MM.1S (cell line): ENCODE measurements around the gene EIF4E1B.

ENCODE experiments used
- DNase-seq: peaks from one replicate; pipeline ENCODE4 v3.0.0-alpha.2; 2015
- H2AFZ ChIP-seq: fragments of 300-600 bp; sonication (generic); 2 replicates; pipeline ENCODE4 v1.6.0; 2016; ENCODE audit warnings: antibody characterized with exemption, low read length
- H3F3A ChIP-seq: fragments of 300-600 bp; sonication (generic); 2 replicates; pipeline ENCODE4 v1.6.1; 2016; ENCODE audit warnings: mild to moderate bottlenecking, antibody characterized with exemption, low read length, moderate library complexity, mixed read lengths; ENCODE audit not compliant: insufficient read depth
- H3K27ac ChIP-seq: fragments of 300-600 bp; sonication (generic); 2 replicates; pipeline ENCODE4 v1.5.1; 2016; ENCODE audit warnings: mild to moderate bottlenecking, low read length
- H3K27me3 ChIP-seq: fragments of 300-600 bp; sonication (generic); replicated peaks from 2 replicates; pipeline ENCODE4 v1.6.0; 2016; ENCODE audit warnings: low read length; ENCODE audit not compliant: insufficient read depth
- H3K36me3 ChIP-seq: fragments of 300-600 bp; sonication (generic); replicated peaks from 2 replicates; pipeline ENCODE4 v1.6.1; 2016; ENCODE audit warnings: mild to moderate bottlenecking, low read length, mixed read lengths; ENCODE audit not compliant: insufficient read depth
- H3K4me1 ChIP-seq: fragments of 300-600 bp; sonication (generic); 2 replicates; pipeline ENCODE4 v1.6.1; 2016; ENCODE audit warnings: low read length, mixed read lengths
- H3K4me2 ChIP-seq: fragments of 300-600 bp; sonication (generic); 2 replicates; pipeline ENCODE4 v1.6.0; 2016; ENCODE audit warnings: low read depth, low read length
- H3K4me3 ChIP-seq: fragments of 300-600 bp; sonication (generic); 2 replicates; pipeline ENCODE4 v1.5.1; 2016; ENCODE audit warnings: low read length, mixed read lengths
- H3K79me2 ChIP-seq: fragments of 300-600 bp; sonication (generic); 2 replicates; pipeline ENCODE4 v1.6.1; 2016; ENCODE audit warnings: mixed run types, low read length, mixed read lengths
- H3K9ac ChIP-seq: fragments of 300-600 bp; sonication (generic); 2 replicates; pipeline ENCODE4 v1.6.1; 2016; ENCODE audit warnings: low read length, mixed read lengths
- H3K9me2 ChIP-seq: fragments of 300-600 bp; sonication (generic); replicated peaks from 2 replicates; pipeline ENCODE4 v1.6.1; 2016; ENCODE audit warnings: mild to moderate bottlenecking, low read length, mixed read lengths; ENCODE audit not compliant: insufficient read depth
- H3K9me3 ChIP-seq: fragments of 300-600 bp; sonication (generic); replicated peaks from 2 replicates; pipeline ENCODE4 v1.6.1; 2016; ENCODE audit warnings: mild to moderate bottlenecking, low read length, mixed read lengths; ENCODE audit not compliant: insufficient read depth
- H4K20me1 ChIP-seq: fragments of 300-600 bp; sonication (generic); 2 replicates; pipeline ENCODE4 v1.6.1; 2016; ENCODE audit warnings: mild to moderate bottlenecking, low read length, moderate library complexity, mixed read lengths; ENCODE audit not compliant: insufficient read depth
- EZH2 ChIP-seq: fragments of 300-600 bp; sonication (generic); optimal IDR thresholded peaks from 2 replicates; pipeline ENCODE3; 2017; ENCODE audit warnings: low read depth, mild to moderate bottlenecking, antibody characterized with exemption, low read length, mixed read lengths
- EZH2phosphoT487 ChIP-seq: fragments of 300-600 bp; sonication (generic); IDR thresholded peaks from 2 replicates; pipeline ENCODE4 v1.6.1; 2018; ENCODE audit warnings: antibody characterized with exemption, low read length
- TF ChIP-seq, protein P1 (sequence below): fragments of 300-600 bp; sonication (generic); IDR thresholded peaks from 2 replicates; pipeline ENCODE4 v1.5.1; 2016; ENCODE audit warnings: antibody characterized with exemption, low read length, mixed read lengths

EIF4E1B gene

DNA sequence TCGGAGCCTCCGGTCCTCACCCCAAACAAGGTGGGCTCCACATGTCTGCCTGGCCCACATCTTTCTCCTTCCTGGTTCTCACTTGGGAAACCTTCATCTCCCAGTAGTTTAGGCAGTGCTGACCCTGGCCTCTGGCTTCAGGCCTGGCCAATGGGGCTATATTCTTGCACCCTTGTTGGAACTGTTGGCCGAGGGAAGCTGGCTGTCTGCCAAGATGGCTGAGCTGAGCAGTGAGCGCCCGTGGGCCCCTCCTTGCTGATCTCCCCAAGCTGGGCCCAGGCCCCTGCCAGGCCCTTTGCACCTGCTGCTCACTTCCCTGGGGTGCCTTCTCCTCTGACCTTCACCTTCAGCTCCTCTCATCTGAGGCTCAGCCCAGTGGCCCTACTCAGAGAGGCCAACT, 48.1 kb downstream of the EIF4E1B start:
- no peaks in the 10 kb centered on the region for H3K36me3 ChIP-seq

DNA sequence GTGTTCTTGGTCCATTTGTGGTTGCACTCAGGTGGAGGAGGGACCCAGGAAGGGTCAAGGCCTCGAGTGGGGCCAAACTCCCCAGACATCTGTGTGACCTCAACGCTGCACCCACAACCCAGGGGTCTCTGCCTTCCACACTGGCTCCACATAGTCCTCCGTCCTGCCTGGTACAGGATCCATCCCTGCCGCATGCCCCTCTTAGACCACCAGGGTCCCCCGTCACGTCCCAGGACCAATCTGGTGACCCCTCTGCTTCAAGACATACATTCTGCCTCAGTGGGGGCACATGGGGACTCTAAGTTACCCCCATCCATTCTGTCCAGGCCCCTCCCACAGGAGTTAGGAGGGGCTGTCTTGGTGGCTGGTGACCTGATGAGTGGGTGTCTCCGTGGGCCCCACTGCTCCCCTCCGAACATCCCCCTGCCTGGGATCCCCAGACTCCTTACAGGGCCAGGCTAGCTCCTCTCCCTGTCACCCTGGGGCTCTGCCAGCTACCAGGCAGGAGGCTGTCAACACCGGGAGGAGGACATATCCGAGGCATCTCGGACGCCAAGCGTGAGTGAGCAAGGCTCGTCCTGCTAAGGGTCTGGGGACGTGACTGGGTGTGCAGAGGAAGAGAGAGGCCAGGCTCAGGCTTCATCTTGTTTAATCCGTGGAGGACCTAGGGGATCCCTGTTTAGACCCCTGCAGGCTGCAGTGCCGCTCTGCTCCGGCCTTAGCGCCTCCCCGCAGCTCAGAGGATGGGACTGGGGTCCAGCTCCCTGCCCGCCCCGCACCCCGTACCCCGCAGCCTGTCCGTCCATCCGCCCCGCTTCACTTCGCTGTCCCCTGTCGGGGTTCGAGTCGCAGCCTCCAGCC, 49.1 kb downstream of the EIF4E1B start:
- Histone ChIP-seq H3K9ac (no peak overlapping the region), H3K27ac (no peak overlapping the region), H3K9me2 (no peaks in the 10 kb centered on the region), H3K4me1 (no peaks in the 10 kb centered on the region), H3F3A (no peaks in the 10 kb centered on the region), H4K20me1 (no peaks in the 10 kb centered on the region), H3K36me3 (no peaks in the 10 kb centered on the region), H2AFZ (no peak overlapping the region), H3K79me2 (no peaks in the 10 kb centered on the region), H3K4me3 (no peak overlapping the region), H3K9me3 (no peaks in the 10 kb centered on the region), H3K27me3 (peaks cover 68% of the 10 kb centered on the region), H3K4me2 (no peak overlapping the region)
- no peak for DNase-seq
- no peak for TF ChIP-seq EZH2

More for the DNA sequence above, 48.1 kb downstream of the EIF4E1B start:
- no peaks in the 10 kb centered on the region for H3K9me2 ChIP-seq
- H3F3A ChIP-seq, result no peaks in the 10 kb centered on the region
- no peaks in the 10 kb centered on the region for H3K4me1 ChIP-seq
- no peak overlapping the region for H3K4me3 ChIP-seq
- H2AFZ ChIP-seq, result no peak overlapping the region
- H3K27ac ChIP-seq, result no peak overlapping the region
- no peak overlapping the region for H3K9ac ChIP-seq
- H3K4me2 ChIP-seq, result no peak overlapping the region
- H3K27me3 ChIP-seq, result peaks cover 58% of the 10 kb centered on the region
- TF ChIP-seq, protein P1, sequence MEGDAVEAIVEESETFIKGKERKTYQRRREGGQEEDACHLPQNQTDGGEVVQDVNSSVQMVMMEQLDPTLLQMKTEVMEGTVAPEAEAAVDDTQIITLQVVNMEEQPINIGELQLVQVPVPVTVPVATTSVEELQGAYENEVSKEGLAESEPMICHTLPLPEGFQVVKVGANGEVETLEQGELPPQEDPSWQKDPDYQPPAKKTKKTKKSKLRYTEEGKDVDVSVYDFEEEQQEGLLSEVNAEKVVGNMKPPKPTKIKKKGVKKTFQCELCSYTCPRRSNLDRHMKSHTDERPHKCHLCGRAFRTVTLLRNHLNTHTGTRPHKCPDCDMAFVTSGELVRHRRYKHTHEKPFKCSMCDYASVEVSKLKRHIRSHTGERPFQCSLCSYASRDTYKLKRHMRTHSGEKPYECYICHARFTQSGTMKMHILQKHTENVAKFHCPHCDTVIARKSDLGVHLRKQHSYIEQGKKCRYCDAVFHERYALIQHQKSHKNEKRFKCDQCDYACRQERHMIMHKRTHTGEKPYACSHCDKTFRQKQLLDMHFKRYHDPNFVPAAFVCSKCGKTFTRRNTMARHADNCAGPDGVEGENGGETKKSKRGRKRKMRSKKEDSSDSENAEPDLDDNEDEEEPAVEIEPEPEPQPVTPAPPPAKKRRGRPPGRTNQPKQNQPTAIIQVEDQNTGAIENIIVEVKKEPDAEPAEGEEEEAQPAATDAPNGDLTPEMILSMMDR, result no peak
- no peak for TF ChIP-seq EZH2phosphoT487
- no peak for TF ChIP-seq EZH2
- DNase-seq, result no peak
- H3K79me2 ChIP-seq, result no peaks in the 10 kb centered on the region
- no peaks in the 10 kb centered on the region for H4K20me1 ChIP-seq
- no peaks in the 10 kb centered on the region for H3K9me3 ChIP-seq

DNA sequence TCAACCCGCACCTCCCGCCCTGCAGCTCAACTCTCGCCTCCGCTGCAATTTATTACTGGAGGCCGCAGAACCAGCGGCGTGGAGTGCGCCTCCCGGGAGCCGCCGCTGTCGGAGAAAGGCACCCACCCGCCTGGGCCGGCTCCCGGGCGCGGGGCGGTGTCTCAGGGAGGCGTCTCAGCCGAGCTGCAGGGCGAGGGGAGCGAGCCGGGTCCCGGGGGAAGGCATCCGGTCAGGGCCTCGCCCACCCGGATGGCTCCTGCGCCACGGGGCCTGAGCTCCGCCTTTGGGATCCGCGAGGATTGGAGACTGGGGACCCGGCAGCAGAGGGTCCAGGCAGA, 49.7 kb downstream of the EIF4E1B start:
- Histone ChIP-seq H3K4me1 (no peaks in the 10 kb centered on the region), H3K79me2 (no peaks in the 10 kb centered on the region), H3K36me3 (no peaks in the 10 kb centered on the region), H3K4me3 (no peak overlapping the region), H2AFZ (no peak overlapping the region), H3F3A (no peaks in the 10 kb centered on the region), H3K4me2 (no peak overlapping the region), H3K9ac (no peak overlapping the region), H3K27me3 (peaks cover 74% of the 10 kb centered on the region), H3K27ac (no peak overlapping the region), H3K9me2 (no peaks in the 10 kb centered on the region), H3K9me3 (no peaks in the 10 kb centered on the region), H4K20me1 (no peaks in the 10 kb centered on the region)
- TF ChIP-seq, protein P1, result no peak
- TF ChIP-seq EZH2 (no peak), EZH2phosphoT487 (no peak)
- DNase-seq, result no peak

DNA sequence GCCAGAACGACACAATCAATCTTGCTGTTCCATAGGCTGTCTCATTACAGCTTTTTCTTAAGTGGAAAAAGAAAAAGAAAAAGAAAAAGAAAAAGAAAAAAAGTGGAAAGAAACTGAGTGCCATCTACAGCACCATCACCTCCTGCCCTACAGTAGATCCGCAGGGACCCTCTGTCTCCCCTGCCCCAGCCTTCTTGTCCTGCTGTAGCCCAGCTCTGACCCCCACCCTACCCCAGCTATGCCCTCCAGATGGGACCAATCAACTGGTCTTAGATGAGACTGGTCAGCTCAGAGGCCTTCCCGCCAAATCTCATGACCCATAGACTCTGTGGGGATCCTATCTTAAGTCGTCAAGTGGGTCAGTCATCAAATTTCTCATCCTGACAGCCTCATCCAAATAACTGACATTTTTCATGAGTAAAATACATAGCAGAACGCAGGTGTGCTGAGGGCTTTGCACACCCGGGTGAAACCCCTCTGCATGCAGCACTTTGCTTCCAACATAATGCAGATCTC, 51.6 kb downstream of the EIF4E1B start:
- no peak overlapping the region for H3K4me3 ChIP-seq
- H4K20me1 ChIP-seq, result no peaks in the 10 kb centered on the region
- H3F3A ChIP-seq, result no peaks in the 10 kb centered on the region
- no peak for TF ChIP-seq EZH2phosphoT487
- no peak for TF ChIP-seq EZH2
- TF ChIP-seq, protein P1, result no peak
- H2AFZ ChIP-seq, result no peak overlapping the region
- no peaks in the 10 kb centered on the region for H3K36me3 ChIP-seq
- H3K9me2 ChIP-seq, result no peaks in the 10 kb centered on the region
- H3K9me3 ChIP-seq, result no peaks in the 10 kb centered on the region
- peaks cover 77% of the 10 kb centered on the region for H3K27me3 ChIP-seq
- no peak overlapping the region for H3K9ac ChIP-seq
- no peaks in the 10 kb centered on the region for H3K79me2 ChIP-seq
- no peak overlapping the region for H3K4me2 ChIP-seq
- no peaks in the 10 kb centered on the region for H3K4me1 ChIP-seq
- no peak overlapping the region for H3K27ac ChIP-seq
- no peak for DNase-seq
